Measurements from ENCODE around the gene KCNJ12.

The KCNJ12 gene

DNA sequence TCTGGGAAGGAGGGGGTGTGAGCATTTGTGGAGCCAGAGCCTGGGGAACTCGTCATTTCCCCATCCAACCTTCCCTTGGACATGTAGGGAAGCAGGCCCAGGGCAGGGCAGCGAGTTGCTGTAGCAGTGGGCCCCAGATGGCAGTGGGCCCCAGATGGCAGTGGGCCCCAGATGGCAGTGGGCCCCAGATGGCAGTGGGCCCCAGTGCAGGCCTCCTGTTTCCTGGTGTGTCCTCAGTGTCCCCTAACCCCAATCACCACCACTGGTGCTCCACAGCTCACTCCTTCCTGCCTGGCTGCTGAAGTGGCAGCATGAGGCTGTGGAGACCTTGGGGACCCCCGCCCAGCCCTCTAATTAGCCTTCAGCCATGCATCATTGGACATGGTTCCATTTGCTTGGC, 4.5 kb downstream of the KCNJ12 start:
- TF ChIP-seq CTCF (IDR thresholded peaks at IDR 0.05), result no peak

DNA sequence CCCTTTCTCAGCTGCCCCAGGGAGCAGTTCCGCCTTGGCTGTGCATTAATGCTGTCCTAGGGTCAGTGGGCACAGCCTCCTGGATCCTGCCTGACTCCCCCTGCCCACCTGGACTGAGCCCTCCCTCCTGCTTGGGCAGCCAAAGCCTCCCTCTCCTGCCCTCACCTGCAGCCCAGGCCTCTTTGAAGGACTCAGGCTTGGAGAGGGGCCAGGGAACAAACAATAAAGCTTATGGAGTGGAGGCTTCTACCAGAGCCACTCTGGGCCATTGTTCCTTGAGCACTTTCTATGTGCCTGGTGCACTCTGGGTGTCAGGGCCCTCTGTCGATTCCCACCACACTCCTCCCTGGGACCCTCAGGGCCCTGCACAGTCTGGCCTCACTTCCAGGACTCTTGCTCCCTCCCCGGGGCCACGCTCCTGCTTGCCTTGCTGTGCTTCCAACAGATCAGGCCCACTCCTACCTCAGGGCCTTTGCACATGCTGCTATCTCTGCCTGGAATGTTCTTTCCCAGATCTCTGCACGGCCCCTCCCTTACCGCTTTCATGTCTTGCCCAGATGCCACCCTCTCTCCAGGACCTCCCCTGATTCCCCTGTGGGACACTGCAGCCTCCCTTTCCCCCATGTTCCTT, 5.0 kb downstream of the KCNJ12 start:
- no peak for TF ChIP-seq CTCF (IDR thresholded peaks at IDR 0.05)

GRCh38 chr17:21382560-21383495, 6.7 kb downstream of the KCNJ12 start:
- TF ChIP-seq CTCF (IDR thresholded peaks at IDR 0.05), result no peak

GRCh38 chr17:21385281-21385845, 9.2 kb downstream of the KCNJ12 start:
- no peak for TF ChIP-seq CTCF (IDR thresholded peaks at IDR 0.05)

GRCh38 chr17:21387616-21388015, 11.5 kb downstream of the KCNJ12 start:
- no peak for TF ChIP-seq CTCF (IDR thresholded peaks at IDR 0.05)

DNA sequence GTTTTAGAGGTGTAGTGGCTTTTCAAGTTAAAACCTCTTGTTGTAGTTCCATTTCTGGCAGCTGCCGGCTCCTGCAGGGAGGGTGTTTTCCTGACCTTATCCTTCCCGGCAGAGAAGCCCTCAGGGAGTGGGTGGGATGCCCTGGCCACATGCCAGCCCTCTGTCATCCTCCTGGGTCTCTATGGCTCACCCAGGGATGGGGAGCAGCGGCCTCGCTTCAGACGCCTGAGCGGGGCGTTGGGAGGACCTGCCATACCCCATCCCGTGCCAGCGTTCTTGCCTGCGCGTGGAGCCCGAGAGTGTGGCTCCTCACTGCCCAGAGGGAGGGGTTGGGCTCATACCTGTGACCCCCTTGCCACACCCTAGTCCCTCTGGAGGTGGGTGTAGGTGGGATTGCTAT, 11.9 kb downstream of the KCNJ12 start:
- no peak for TF ChIP-seq CTCF (IDR thresholded peaks at IDR 0.05)

- no peak for TF ChIP-seq CTCF (IDR thresholded peaks at IDR 0.05)
Measured at GRCh38 chr17:21388944-21389343, 12.8 kb downstream of the KCNJ12 start.
